GM23338 (cell line): ENCODE results near the gene OR2A25.

Source experiments
- EZH2 ChIP-seq: fragments of 200-600 bp; sonication (generic); IDR thresholded peaks from one replicate; pipeline ENCODE4 v1.8.0; 2017; ENCODE audit warnings: antibody characterized with exemption, mild to moderate bottlenecking, low read depth; ENCODE audit not compliant: unreplicated experiment
- EZH2phosphoT487 ChIP-seq: fragments of 200-600 bp; sonication (generic); IDR thresholded peaks from one replicate; pipeline ENCODE4 v1.8.1; 2018; ENCODE audit warnings: antibody characterized with exemption; ENCODE audit not compliant: unreplicated experiment
- JUNB ChIP-seq: IDR thresholded peaks from one replicate; pipeline ENCODE4 v1.6.1; 2016; ENCODE audit warnings: antibody characterized with exemption; ENCODE audit not compliant: unreplicated experiment
- POLR2AphosphoS5 ChIP-seq: IDR thresholded peaks from 2 replicates; pipeline ENCODE4 v1.6.1; 2016; ENCODE audit warnings: antibody characterized with exemption, low read depth
- TF ChIP-seq, protein P1 (sequence below), 2 experiments: fragments of 200-600 bp in 1 of 2; sonication (generic) in 1 of 2; conservative IDR thresholded peaks; 2 replicates each; pipeline versions ENCODE4 v1.5.1 to v1.6.1; 2016 to 2017; ENCODE audit warnings: antibody characterized with exemption in 2 of 2, low read depth in 2 of 2, mild to moderate bottlenecking in 2 of 2, moderate library complexity in 1 of 2
- TF ChIP-seq, protein P2 (sequence below): IDR thresholded peaks from one replicate; pipeline ENCODE4 v1.6.1; 2018; ENCODE audit warnings: antibody characterized with exemption; ENCODE audit not compliant: unreplicated experiment

DNA sequence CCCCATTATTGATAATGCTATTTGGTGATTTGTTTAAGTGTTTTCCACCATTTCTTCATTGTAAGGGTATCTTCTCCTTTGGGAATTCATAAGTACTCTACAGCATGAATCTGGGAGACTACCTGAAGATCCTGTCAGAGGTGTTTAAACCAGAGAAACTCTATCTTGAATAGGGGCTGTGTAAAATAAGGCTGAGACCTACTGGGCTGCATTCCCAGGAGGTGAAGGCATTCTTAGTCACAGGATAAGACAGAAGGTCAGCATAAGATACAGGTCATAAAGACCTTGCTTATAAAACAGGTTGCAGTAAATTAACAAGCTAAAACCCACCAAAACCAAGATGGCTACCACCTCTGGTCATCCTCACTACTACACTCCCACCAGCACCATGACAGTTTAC, 34.2 kb upstream of the OR2A25 start:
- TF ChIP-seq, protein P1, sequence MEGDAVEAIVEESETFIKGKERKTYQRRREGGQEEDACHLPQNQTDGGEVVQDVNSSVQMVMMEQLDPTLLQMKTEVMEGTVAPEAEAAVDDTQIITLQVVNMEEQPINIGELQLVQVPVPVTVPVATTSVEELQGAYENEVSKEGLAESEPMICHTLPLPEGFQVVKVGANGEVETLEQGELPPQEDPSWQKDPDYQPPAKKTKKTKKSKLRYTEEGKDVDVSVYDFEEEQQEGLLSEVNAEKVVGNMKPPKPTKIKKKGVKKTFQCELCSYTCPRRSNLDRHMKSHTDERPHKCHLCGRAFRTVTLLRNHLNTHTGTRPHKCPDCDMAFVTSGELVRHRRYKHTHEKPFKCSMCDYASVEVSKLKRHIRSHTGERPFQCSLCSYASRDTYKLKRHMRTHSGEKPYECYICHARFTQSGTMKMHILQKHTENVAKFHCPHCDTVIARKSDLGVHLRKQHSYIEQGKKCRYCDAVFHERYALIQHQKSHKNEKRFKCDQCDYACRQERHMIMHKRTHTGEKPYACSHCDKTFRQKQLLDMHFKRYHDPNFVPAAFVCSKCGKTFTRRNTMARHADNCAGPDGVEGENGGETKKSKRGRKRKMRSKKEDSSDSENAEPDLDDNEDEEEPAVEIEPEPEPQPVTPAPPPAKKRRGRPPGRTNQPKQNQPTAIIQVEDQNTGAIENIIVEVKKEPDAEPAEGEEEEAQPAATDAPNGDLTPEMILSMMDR (conservative IDR thresholded peaks at IDR 0.05; ENCODE audit: low read depth in 2 of 2) = no peak
- no peak for TF ChIP-seq EZH2
- TF ChIP-seq POLR2AphosphoS5 = no peak
- TF ChIP-seq, protein P2, sequence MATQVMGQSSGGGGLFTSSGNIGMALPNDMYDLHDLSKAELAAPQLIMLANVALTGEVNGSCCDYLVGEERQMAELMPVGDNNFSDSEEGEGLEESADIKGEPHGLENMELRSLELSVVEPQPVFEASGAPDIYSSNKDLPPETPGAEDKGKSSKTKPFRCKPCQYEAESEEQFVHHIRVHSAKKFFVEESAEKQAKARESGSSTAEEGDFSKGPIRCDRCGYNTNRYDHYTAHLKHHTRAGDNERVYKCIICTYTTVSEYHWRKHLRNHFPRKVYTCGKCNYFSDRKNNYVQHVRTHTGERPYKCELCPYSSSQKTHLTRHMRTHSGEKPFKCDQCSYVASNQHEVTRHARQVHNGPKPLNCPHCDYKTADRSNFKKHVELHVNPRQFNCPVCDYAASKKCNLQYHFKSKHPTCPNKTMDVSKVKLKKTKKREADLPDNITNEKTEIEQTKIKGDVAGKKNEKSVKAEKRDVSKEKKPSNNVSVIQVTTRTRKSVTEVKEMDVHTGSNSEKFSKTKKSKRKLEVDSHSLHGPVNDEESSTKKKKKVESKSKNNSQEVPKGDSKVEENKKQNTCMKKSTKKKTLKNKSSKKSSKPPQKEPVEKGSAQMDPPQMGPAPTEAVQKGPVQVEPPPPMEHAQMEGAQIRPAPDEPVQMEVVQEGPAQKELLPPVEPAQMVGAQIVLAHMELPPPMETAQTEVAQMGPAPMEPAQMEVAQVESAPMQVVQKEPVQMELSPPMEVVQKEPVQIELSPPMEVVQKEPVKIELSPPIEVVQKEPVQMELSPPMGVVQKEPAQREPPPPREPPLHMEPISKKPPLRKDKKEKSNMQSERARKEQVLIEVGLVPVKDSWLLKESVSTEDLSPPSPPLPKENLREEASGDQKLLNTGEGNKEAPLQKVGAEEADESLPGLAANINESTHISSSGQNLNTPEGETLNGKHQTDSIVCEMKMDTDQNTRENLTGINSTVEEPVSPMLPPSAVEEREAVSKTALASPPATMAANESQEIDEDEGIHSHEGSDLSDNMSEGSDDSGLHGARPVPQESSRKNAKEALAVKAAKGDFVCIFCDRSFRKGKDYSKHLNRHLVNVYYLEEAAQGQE = no peak
- no peak for TF ChIP-seq JUNB
- TF ChIP-seq EZH2phosphoT487 = no peak
